Stimulated activated CD4-positive, alpha-beta T cell treated with anti-CD3 and anti-CD28 coated beads, TNF-alpha, amount 100 ng/mL, for 4 hours (primary cell): ENCODE measurements around the gene FN1.

ENCODE experiments used
- DNase-seq, 3 experiments: peaks; one replicate each; pipeline ENCODE4 v3.0.0-alpha.2; 2020; ENCODE audit warnings: low read depth in 3 of 3

FN1 gene

DNA sequence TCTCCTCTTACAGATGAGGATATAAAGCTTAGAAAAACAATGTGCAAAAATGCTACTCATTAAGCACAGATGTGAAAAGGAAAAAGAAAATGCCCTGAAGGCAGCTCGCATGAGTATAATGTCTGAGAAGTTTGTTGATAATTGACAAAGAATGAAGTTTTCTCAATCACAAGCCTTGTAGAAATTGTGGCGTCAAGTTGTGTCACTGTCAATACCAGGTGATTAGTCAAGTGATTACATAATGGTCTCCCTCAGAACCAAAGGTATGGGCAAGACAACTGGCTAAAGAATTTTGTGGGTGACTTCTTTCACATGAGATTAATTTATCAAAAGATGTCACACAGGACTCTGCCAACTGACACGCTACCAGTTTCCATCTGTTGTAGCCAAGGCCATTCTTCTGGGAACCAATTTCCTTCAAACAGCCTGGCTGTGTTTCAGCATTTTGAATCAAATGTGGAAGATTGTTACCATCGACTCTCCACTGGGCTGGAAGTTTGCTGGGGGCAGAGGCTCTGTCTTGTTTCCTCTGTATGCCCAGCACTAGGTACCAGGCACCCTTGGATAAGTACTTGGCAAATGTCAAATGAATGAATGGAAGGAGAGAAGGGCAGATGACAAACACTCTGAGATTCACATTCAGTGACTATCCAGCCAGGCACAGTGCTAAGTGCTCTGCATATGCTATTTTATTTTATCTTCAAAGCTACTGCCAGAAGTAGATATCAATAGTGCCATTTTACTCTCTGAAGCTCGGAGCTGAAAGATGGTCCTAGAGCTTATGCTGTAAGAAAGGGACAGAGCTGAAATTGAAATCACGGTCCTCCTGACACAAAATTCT lies 5.9 kb upstream of the FN1 start:
- DNase-seq: no peak

DNA sequence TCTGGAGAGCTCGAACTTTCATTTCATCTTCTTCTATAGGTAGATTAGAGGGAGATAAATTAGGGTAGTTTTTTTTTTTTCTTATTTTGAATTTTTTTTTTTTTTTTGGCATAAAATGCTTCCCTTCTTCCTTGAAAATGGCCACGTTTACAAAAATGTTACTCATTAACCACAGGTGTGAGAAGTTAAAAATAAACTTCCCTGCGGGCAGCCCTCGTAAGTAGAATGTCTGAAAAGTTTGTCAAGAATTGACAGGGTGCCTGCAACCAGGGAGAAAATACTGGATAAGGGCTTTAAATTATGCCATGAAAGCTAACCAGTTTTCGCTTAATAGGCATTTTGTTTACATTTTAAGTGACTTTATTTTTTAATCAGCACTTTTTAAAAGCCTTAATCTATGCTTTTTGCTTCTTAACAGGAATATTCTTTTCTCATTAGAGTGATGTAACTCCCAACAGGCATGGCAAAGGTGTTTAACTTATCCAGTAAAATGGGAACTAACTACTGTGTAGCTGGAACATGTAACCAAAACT lies 4.2 kb upstream of the FN1 start:
- no peak for DNase-seq

- DNase-seq: no peak
These were observed 3.5 kb upstream of the FN1 start for GRCh38 chr2:215439404-215439803.

DNA sequence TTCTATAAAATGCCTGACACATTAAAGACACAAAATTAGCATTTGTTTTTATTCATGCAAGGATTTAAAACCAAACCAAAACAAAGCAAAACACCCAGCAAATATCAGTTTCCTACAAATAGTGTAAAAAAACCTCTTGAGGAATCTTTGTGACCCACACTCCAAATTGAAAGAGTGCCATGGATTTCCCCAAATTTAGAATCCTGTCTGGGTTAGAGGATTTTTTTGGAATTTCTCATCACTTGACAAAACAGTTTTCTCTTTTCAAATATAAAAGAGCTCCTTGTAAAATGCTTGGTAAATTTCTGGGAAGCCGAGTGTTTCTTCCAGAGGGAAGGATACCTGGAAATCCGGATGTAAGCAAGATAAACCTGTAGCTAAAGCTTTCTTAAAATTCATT lies 1.7 kb upstream of the FN1 start:
- no peak for DNase-seq

GRCh38 chr2:215436705-215437565 lies 1.1 kb upstream of the FN1 start:
- no peak for DNase-seq

DNA sequence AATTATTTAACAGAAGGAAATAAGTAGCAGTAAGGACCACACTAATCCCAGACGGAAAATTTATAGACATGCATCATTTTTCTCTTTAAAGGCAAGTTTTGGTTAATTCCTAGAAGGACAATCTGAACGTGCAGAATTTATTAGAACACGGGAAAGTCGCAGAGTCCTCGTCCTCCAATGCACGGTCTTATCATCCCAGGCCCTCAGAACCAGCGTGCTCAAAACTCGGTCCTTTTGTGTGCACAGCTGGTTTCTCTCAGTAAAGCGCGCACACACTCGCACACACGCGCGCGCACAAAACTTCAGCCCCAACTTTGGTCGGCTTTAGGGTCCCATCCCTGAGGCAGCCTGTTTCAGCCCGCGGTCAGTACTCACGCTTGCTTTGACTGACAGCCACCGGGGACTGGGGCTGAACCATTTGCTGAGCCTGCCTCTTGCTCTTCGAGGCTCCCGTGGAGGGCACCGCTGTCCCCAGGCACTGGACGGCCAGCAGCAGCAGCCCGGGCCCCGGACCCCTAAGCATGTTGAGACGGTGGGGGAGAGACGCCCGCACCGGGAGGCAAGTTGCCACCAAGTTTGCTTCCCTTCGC lies 493 bp downstream of the FN1 start:
- no peak for DNase-seq

- DNase-seq: no peak
These were observed 1.2 kb downstream of the FN1 start for GRCh38 chr2:215434447-215435279.

GRCh38 chr2:215432759-215433594 lies 2.9 kb downstream of the FN1 start:
- no peak for DNase-seq

- no peak for DNase-seq
These were observed 3.8 kb downstream of the FN1 start for GRCh38 chr2:215431778-215432758.

GRCh38 chr2:215431290-215431689 lies 4.6 kb downstream of the FN1 start:
- no peak for DNase-seq

DNA sequence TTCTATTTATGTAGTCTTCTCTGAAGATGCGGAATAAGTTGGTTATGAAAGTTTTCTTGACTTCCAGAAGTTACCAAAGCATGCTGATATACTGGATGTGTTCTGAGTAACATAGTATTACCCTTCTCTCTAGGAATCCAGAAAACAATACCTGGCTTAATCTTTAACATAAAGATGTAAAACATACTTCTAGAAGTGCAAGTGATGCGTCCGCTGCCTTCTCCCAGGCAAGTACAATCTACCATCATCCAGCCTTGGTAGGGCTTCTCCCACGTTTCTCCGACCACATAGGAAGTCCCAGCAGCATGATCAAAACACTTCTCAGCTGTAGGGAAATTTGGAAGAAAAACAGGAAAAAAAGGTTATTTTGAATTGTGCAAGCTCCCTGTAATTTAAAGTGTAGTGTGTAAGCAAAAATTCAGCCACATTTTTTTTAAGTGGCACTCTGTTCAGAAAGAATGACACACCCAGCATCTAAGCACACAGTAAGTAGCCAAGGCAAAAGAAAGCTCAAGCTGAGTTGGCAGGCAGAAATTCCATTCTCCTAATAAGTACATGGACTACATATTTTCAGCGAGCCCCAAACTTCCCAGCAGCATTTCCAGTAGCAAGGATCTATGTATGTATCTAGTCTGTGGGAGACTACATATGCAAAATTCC lies 5.2 kb downstream of the FN1 start:
- DNase-seq: no peak

- no peak for DNase-seq
These were observed 6.4 kb downstream of the FN1 start for GRCh38 chr2:215429424-215429823.

GRCh38 chr2:215428060-215428910 lies 7.6 kb downstream of the FN1 start:
- no peak for DNase-seq

DNA sequence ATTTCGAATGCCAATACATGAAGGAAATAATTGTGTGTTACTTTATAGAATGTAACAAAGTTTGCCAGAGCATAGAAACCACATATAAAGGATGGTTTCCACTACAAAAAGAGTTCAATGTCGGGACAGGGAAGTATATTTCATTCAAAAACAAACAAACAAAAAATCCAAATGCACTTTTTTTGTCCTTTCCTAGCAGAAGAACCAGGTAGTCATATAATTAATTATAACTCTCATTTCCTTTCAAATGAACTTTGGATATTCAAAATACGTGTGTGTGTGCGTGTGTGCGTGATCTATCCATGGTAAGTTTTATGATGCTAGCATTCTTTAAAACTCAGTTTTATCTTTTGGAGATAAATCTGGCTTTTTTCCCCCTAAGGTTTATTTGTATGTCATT lies 8.3 kb downstream of the FN1 start:
- no peak for DNase-seq

DNA sequence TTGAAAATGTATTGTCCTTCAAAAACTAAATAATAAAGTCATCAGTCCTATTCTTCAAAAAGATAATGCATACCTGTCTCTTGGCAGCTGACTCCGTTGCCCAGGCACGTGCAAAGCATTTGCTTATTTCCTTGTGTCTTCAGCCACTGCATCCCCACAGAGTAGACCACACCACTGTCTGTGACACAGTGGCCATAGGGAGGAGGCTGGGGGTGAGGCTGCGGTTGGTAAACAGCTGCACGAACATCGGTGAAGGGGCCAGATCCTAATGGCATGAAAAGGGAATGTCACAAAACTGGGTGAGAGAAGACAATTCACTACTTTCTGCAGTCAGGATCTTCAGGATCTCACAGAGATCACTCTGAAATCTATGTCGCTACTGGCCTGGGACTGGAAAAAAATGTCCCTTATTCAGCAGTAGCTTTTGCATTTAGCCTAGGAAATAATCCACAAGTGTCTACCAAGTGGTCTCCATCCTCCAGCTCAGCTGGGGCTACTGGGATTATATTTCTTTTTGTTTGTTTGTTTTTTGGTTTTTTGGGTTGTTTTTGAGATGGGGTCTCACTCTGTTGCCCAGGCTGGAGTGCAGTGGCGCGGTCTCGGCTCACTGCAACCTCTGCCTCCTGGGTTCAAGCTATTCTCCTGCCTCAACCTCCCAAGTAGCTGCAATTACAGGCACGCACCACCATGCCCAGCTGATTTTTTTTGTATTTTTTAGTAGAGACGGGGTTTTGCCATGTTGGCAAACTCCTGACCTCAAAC lies 10.7 kb downstream of the FN1 start:
- no peak for DNase-seq

DNA sequence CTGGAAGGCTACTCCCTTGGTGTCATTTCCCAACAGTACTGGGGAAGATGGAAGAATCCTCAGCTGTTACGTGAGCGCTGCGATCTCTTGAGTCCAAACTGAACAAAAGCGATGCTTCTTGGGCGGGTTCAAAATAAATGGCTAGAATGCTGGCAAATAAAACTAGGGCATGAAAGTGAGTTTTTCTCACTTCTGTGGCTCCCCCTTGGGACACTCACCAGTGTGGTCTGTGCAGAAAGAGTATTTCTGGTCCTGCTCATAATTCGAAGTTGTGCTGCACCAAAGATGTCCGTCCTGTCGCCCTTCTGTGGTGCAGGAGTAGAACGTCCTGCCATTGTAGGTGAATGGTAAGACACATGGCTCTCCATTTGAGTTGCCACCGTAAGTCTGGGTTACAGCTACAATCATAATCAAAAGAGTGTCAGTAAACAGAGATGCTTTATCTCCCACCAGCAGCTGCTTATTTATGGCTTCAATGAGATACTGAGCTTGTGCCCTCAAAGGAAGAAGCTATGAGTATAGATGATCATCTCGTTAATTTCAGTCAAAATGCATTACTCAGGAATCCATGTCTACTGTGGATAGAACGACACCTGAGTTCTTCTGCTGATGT lies 11.8 kb downstream of the FN1 start:
- no peak for DNase-seq

DNA sequence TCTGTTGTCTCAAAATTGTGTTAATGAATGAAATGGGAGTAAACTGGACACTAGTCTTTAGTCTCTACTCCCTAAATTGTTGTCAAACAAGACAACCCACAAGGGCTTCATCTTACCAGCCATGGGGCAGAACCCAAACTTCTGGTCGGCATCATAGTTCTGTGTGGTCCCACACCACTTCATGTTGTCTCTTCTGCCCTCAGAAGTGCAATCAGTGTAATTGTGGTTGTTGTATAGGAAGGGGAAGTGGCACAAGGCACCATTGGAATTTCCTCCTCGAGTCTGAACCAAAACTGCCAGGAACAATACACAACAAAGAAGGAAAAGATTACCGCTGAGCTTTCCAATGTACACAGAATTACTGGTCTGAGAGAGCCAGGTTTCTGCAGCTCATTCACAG lies 12.6 kb downstream of the FN1 start:
- no peak for DNase-seq
